ENCODE results near the gene C4orf51. TPM values are rescaled to one million over a fixed set of nuclear protein-coding genes. Genes with fewer than 3 reads are reported as not detected.

The C4orf51 gene
- total and polyA plus RNA-seq, 2 of the 8 experiments (the other 6 are each of a cell fraction or from before 2014, with no cell fraction given): 0.54 TPM; not detected in 1

- H3K4me2 ChIP-seq (ENCODE audit: insufficient read depth in 1 of 2, low read depth in 2 of 2, low read length in 2 of 2): no peak overlapping the region
- DNase-seq (ENCODE audit: low read depth in 1 of 2, low spot score in 2 of 2) (no peak), FAIRE-seq (no peak)
- no peak overlapping the region for H3K23ac ChIP-seq (ENCODE audit: insufficient read length)
- H4K5ac ChIP-seq (ENCODE audit: insufficient read length, low read depth, low read length): no peak overlapping the region
- no peaks in the 10 kb centered on the region for H3K36me3 ChIP-seq (ENCODE audit: control insufficient read depth in 2 of 4, insufficient read depth in 4 of 4, low read length in 3 of 4)
- H3K27ac ChIP-seq (ENCODE audit: low read depth, low read length): no peak overlapping the region
- H2BK20ac ChIP-seq (ENCODE audit: low read length): no peak overlapping the region
- H2BK120ac ChIP-seq (replicated peaks; ENCODE audit: low read depth, low read length): no peak overlapping the region
- CTCF ChIA-PET (ENCODE audit: partially characterized antibody): no interaction called here
- H3K18ac ChIP-seq (ENCODE audit: extremely low read depth, low read length): no peak overlapping the region
- H2AFZ ChIP-seq (ENCODE audit: low read length): no peak overlapping the region
- H3K23me2 ChIP-seq (ENCODE audit: low read depth, low read length): no peaks in the 10 kb centered on the region
- no peak overlapping the region for H3K9ac ChIP-seq (replicated peaks in 1 of 4; ENCODE audit: extremely low read depth in 1 of 4, low read depth in 3 of 4, low read length in 3 of 4)
- H3K9me3 ChIP-seq (ENCODE audit: insufficient read depth in 2 of 2, low read depth in 1 of 2, low read length in 1 of 2): no peaks in the 10 kb centered on the region; a peak in 1 of 4 replicates
- no peaks in the 10 kb centered on the region for H3K79me2 ChIP-seq (ENCODE audit: control insufficient read depth in 1 of 2, insufficient read depth in 2 of 2, low read length in 2 of 2)
- no peaks in the 10 kb centered on the region for H3K4me1 ChIP-seq (replicated peaks in 1 of 4; ENCODE audit: control insufficient read depth in 3 of 4, insufficient read depth in 4 of 4, low read length in 3 of 4)
- H3K14ac ChIP-seq (ENCODE audit: insufficient read length): no peak overlapping the region
- no peak overlapping the region for H4K91ac ChIP-seq (replicated peaks; ENCODE audit: insufficient read length, low read length)
- no peak overlapping the region for H2AK5ac ChIP-seq (ENCODE audit: low read depth, low read length)
- no peaks in the 10 kb centered on the region for H4K20me1 ChIP-seq (replicated peaks in 1 of 2; ENCODE audit: control insufficient read depth in 1 of 2, insufficient read depth in 2 of 2, low read length in 2 of 2)
- no peaks in the 10 kb centered on the region for H3K27me3 ChIP-seq (replicated peaks in 1 of 4; ENCODE audit: control insufficient read depth in 3 of 4, extremely low read depth in 1 of 4, insufficient read depth in 3 of 4, low read length in 3 of 4)
- TF ChIP-seq CHD1 (IDR thresholded peaks at IDR 0.05; ENCODE audit: low read depth, low read length) (no peak), EP300 (IDR thresholded peaks at IDR 0.05; ENCODE audit: borderline replicate concordance in 1 of 2, low read depth in 2 of 2, low read length in 2 of 2) (no peak), SIRT6 (IDR thresholded peaks at IDR 0.05; ENCODE audit: low read length) (no peak), SUZ12 (IDR thresholded peaks at IDR 0.05; ENCODE audit: low read length) (no peak), KDM5A (IDR thresholded peaks at IDR 0.05; ENCODE audit: low read length) (no peak), JUN (IDR thresholded peaks at IDR 0.05; ENCODE audit: low read depth, low read length) (no peak), POLR2AphosphoS5 (IDR thresholded peaks at IDR 0.05; ENCODE audit: low read depth, low read length) (no peak), USF2 (IDR thresholded peaks at IDR 0.05; ENCODE audit: low read length) (no peak)
- no peaks in the 10 kb centered on the region for H3K79me1 ChIP-seq (ENCODE audit: low read depth, low read length)
- no peak overlapping the region for H2BK15ac ChIP-seq (ENCODE audit: low read length)
- no peak overlapping the region for H3K4ac ChIP-seq (replicated peaks; ENCODE audit: insufficient read length, low read depth, low read length)
- H2BK12ac ChIP-seq (ENCODE audit: low read depth, low read length): no peak overlapping the region
- POLR2A ChIA-PET (ENCODE audit: partially characterized antibody): no interaction called here
- H2BK5ac ChIP-seq (ENCODE audit: low read depth, low read length): no peak overlapping the region
- H3K56ac ChIP-seq (replicated peaks; ENCODE audit: insufficient read length, low read depth, low read length): no peak overlapping the region
- no peak overlapping the region for H3K4me3 ChIP-seq (ENCODE audit: extremely low read depth in 1 of 4, insufficient read depth in 2 of 4, low read depth in 3 of 4, low read length in 4 of 4)
- no peak overlapping the region for H4K8ac ChIP-seq (ENCODE audit: extremely low read depth, insufficient read depth, low read length)
Measured at GRCh38 chr4:145681518-145681917, 1.6 kb downstream of the C4orf51 start.

Data from H1 (cell line).